GM12873 (cell line): ENCODE measurements around the gene ROBO3.

Source experiments
- CTCF ChIP-seq: IDR thresholded peaks from 2 replicates; pipeline ENCODE4 v1.5.1; 2012; ENCODE audit warnings: low read depth, mild to moderate bottlenecking, moderate library complexity, low read length, control low read depth; ENCODE audit not compliant: insufficient read depth; ENCODE audit errors: missing control alignments

Gene ROBO3

DNA sequence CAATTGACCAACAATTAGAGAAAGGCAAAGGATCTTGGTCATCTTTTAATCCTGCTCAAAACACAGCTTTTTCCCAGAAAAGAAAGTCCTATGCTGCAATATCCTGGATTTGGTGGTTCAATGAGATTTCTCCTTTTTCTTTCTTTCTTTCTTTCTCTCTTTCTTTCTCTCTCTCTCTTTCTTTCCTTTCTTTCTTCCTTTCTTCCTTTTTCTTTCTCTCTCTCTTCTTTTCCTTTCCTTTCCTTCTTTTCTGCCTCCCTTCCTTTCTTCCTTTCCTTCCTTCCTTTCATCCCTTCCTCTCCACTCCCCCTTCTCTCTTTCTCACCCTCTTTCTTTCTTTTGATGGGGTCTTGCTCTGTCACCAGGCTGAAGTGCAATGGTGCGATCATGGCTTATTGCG, 33.3 kb upstream of the ROBO3 start:
- TF ChIP-seq CTCF: no peak

- no peak for TF ChIP-seq CTCF
Measured at GRCh38 chr11:124832571-124832970, 32.7 kb upstream of the ROBO3 start.

- TF ChIP-seq CTCF: no peak
Measured at GRCh38 chr11:124834526-124835180, 30.6 kb upstream of the ROBO3 start.

DNA sequence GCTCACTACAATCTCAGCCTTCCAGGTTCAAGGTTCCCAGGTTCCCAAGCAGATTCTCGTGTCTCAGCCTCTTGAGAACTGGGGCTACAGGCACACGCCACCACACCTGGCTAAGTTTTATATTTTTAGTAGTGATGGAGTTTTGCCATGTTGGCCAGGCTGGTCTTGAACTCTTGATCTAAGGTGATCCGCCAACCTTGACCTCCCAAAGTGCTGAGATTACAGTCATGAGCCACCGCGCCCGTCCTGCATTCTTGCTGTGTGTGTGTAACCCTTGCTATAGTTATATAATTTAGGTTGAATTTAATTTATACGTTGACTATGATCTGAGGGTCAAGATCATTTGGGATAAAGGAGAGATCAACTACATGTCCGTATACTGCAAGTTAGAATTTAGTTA, 29.3 kb upstream of the ROBO3 start:
- no peak for TF ChIP-seq CTCF

GRCh38 chr11:124837491-124837856, 27.8 kb upstream of the ROBO3 start:
- TF ChIP-seq CTCF: peak; percentile 66

- no peak for TF ChIP-seq CTCF
Measured at GRCh38 chr11:124838805-124839127, 26.5 kb upstream of the ROBO3 start.

DNA sequence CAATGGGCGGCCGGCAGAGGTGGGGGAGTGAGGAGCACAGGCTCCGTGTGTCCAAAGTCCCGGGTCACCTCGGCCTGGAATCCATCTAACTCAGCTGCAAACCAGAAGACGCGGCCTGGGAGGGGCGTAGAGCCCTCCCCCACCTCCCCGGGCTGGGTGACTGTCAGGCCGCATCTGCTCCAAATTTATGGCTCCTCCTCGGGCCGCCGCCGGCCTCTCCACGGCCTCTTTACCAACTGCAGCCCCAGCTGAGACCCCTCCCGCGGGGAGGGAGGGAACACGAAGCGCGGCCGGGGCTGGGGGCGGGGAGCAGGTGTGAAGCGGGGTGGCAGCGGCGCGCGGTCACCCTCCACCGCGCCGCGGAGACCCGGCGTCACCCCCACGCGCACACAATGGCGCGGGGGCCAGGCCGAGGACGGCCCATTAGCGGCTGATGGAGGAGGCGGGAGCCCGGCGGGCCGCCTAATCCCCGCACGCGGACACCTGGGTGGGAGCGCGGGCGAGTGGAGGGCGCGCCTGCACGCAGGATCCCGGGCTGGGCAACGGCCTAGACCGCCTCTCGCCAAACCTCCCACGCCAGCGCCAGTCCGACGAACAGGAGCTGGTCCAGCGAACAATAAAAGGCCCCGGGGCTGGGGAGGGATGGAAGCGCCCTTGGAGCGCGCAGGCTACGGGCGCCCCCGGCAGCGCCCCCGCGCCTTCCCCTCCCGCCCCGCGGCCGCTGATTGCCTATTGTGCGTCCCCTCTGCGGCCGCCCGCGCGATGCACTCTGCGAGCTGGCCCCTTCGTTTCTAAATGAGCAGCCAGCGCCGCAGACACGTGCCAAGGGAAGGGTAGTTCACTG, 25.9 kb upstream of the ROBO3 start:
- TF ChIP-seq CTCF: no peak
